Astrocyte (in vitro differentiated cells and primary cell): ENCODE data around the gene PDE11A. TPM values are rescaled to one million over a fixed set of nuclear protein-coding genes. Genes with fewer than 3 reads are reported as not detected.
"Not testable (repeated sequence)": the region's sequence is repeated elsewhere in the genome, so short reads cannot be mapped to it uniquely, and the experiment has no call there.

Experiments
- DNase-seq: peaks from one replicate; pipeline ENCODE4 v3.0.0-alpha.2; 2010; ENCODE audit warnings: low read depth
- FAIRE-seq: peaks from 2 replicates; lab custom pipeline; 2011; peaks lifted over from hg19 to GRCh38; lab: Jason Lieb, UNC
- H2AFZ ChIP-seq: 2 replicates; pipeline ENCODE4 v1.6.0; 2012; ENCODE audit warnings: low read depth, low read length, inconsistent platforms
- H3K27ac ChIP-seq: 2 replicates; pipeline ENCODE4 v1.5.1; 2011; ENCODE audit warnings: low read depth, low read length, inconsistent platforms
- H3K27me3 ChIP-seq: 2 replicates; pipeline ENCODE4 v1.6.0; 2011; ENCODE audit warnings: low read length, inconsistent platforms; ENCODE audit not compliant: insufficient read depth
- H3K36me3 ChIP-seq: 2 replicates; pipeline ENCODE4 v1.5.1; 2011; ENCODE audit warnings: low read length, inconsistent platforms; ENCODE audit not compliant: insufficient read depth
- H3K4me1 ChIP-seq: 2 replicates; pipeline ENCODE4 v1.5.1; 2011; ENCODE audit warnings: low read length, inconsistent platforms; ENCODE audit not compliant: insufficient read depth
- H3K4me2 ChIP-seq: 2 replicates; pipeline ENCODE4 v1.6.0; 2012; ENCODE audit warnings: low read length, inconsistent platforms
- H3K4me3 ChIP-seq: 2 replicates; pipeline ENCODE4 v1.5.1; 2011; ENCODE audit warnings: low read depth, mild to moderate bottlenecking, low read length, inconsistent platforms; ENCODE audit not compliant: insufficient read depth
- H3K79me2 ChIP-seq: 2 replicates; pipeline ENCODE4 v1.6.0; 2012; ENCODE audit warnings: mild to moderate bottlenecking, low read length, inconsistent platforms; ENCODE audit not compliant: insufficient read depth
- H3K9ac ChIP-seq: 2 replicates; pipeline ENCODE4 v1.6.0; 2012; ENCODE audit warnings: mild to moderate bottlenecking, low read length, inconsistent platforms
- H3K9me3 ChIP-seq: 2 replicates; pipeline ENCODE4 v1.5.1; 2012; ENCODE audit warnings: low read depth, mild to moderate bottlenecking, low read length, inconsistent platforms; ENCODE audit not compliant: insufficient read depth
- H4K20me1 ChIP-seq: 2 replicates; pipeline ENCODE4 v1.6.0; 2012; ENCODE audit warnings: low read length, inconsistent platforms; ENCODE audit not compliant: insufficient read depth
- H3K27ac Mint-ChIP-seq: one replicate; pipeline ENCODE4 v1.8.0; 2021; ENCODE audit warnings: mild to moderate bottlenecking, mixed read lengths; ENCODE audit not compliant: unreplicated experiment
- H3K27me3 Mint-ChIP-seq: one replicate; pipeline ENCODE4 v1.8.0; 2021; ENCODE audit warnings: low read depth, mixed read lengths; ENCODE audit not compliant: unreplicated experiment
- H3K36me3 Mint-ChIP-seq: one replicate; pipeline ENCODE4 v1.8.0; 2021; ENCODE audit warnings: low read depth, mixed read lengths; ENCODE audit not compliant: unreplicated experiment
- H3K4me1 Mint-ChIP-seq: one replicate; pipeline ENCODE4 v1.8.0; 2021; ENCODE audit warnings: low read depth, mixed read lengths; ENCODE audit not compliant: unreplicated experiment
- H3K4me3 Mint-ChIP-seq: one replicate; pipeline ENCODE4 v1.8.0; 2021; ENCODE audit warnings: mild to moderate bottlenecking, moderate library complexity, mixed read lengths; ENCODE audit not compliant: unreplicated experiment
- H3K9me3 Mint-ChIP-seq: one replicate; pipeline ENCODE4 v1.8.0; 2021; ENCODE audit warnings: mild to moderate bottlenecking, mixed read lengths; ENCODE audit not compliant: unreplicated experiment
- CTCF ChIP-seq: IDR thresholded peaks from 2 replicates; pipeline ENCODE4 v1.5.1; 2011; ENCODE audit warnings: low read depth, mild to moderate bottlenecking, inconsistent platforms, low read length, moderate library complexity; ENCODE audit not compliant: insufficient read depth
- EZH2 ChIP-seq: IDR thresholded peaks from 2 replicates; pipeline ENCODE4 v1.6.1; 2012; ENCODE audit warnings: mild to moderate bottlenecking, low read length, inconsistent platforms; ENCODE audit not compliant: insufficient read depth
- total RNA-seq: library from RNA; stranded (reverse); gene quantifications from 2 replicates; pipeline ENCODE4 v1.2.1, GENCODE V29; 2021

The PDE11A gene
- total RNA-seq, 1 donor from 2014 or later, result 0.45 TPM

GRCh38 chr2:177843188-177843587 lies 229.4 kb downstream of the PDE11A start:
- Mint-ChIP-seq H3K9me3 (no peaks in the 10 kb centered on the region), H3K27ac (no peak overlapping the region), H3K27me3 (no peaks in the 10 kb centered on the region), H3K36me3 (no peaks in the 10 kb centered on the region), H3K4me1 (no peaks in the 10 kb centered on the region), H3K4me3 (no peak overlapping the region)
- Histone ChIP-seq H3K4me2 (no peak overlapping the region), H2AFZ (no peak overlapping the region), H3K27ac (no peak overlapping the region), H4K20me1 (no peaks in the 10 kb centered on the region), H3K79me2 (no peaks in the 10 kb centered on the region), H3K27me3 (no peaks in the 10 kb centered on the region), H3K9me3 (no peaks in the 10 kb centered on the region), H3K9ac (no peak overlapping the region), H3K36me3 (no peaks in the 10 kb centered on the region), H3K4me3 (no peak overlapping the region), H3K4me1 (no peaks in the 10 kb centered on the region)
- no peak for DNase-seq
- no peak for FAIRE-seq
- no peak for TF ChIP-seq EZH2
- no peak for TF ChIP-seq CTCF

- H3K9me3 ChIP-seq, result no peaks in the 10 kb centered on the region
- Mint-ChIP-seq H3K4me3 (no peak overlapping the region), H3K36me3 (no peaks in the 10 kb centered on the region), H3K9me3 (peaks cover 4% of the 10 kb centered on the region), H3K27me3 (no peaks in the 10 kb centered on the region), H3K4me1 (no peaks in the 10 kb centered on the region), H3K27ac (no peak overlapping the region)
- H3K27me3 ChIP-seq, result no peaks in the 10 kb centered on the region
- DNase-seq (no peak), FAIRE-seq (no peak)
- no peaks in the 10 kb centered on the region for H3K79me2 ChIP-seq
- H4K20me1 ChIP-seq, result no peaks in the 10 kb centered on the region
- no peak overlapping the region for H2AFZ ChIP-seq
- no peak overlapping the region for H3K4me3 ChIP-seq
- no peak overlapping the region for H3K27ac ChIP-seq
- H3K4me2 ChIP-seq, result no peak overlapping the region
- TF ChIP-seq EZH2 (no peak), CTCF (no peak)
- no peaks in the 10 kb centered on the region for H3K4me1 ChIP-seq
- H3K36me3 ChIP-seq, result no peaks in the 10 kb centered on the region
- no peak overlapping the region for H3K9ac ChIP-seq
Observed at GRCh38 chr2:177842243-177842642, 230.3 kb downstream of the PDE11A start.

DNA sequence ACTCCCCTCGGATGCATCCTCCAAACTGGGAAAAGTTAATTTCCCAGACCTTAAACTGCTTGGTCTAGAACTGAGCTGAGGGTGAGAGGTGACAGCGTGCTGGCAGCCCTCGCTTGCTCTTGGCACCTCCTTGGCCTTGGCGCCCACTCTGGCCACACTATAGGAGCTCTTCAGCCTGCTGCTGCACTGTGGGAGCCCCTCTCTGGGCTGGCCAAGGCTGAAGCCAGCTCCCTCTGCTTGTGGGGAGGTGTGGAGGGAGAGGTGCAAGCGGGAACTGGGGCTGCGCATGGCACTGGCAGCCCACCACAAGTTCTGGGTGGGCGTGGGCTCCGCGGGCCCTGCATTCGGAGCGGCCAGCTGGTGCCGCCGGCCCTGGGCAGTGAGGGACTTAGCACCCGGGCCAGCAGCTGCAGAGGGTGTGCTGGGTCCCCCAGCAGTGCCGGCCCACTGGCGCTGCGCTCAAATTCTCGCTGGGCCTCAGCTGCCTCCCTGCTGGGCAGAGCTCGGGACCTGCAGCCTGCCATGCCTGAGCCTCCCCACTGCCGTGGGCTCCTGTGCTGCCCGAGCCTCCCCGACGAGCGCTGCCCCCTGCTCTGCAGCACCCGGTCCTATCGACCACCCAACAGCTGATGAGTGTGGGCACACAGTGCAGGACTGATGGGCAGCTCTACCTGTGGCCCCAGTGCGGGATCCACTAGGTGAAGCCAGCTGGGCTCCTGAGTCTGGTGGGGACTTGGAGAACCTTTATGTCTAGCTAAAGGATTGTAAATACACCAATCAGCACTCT lies 237.0 kb downstream of the PDE11A start:
- H3K27me3 Mint-ChIP-seq, H3K9me3 ChIP-seq, H3K27ac Mint-ChIP-seq, H3K4me3 Mint-ChIP-seq, H4K20me1 ChIP-seq, FAIRE-seq, H3K27me3 ChIP-seq, H3K27ac ChIP-seq, H3K4me3 ChIP-seq, H3K4me1 Mint-ChIP-seq, H3K36me3 ChIP-seq, H3K79me2 ChIP-seq, H3K4me2 ChIP-seq, H2AFZ ChIP-seq, H3K4me1 ChIP-seq, H3K9ac ChIP-seq, DNase-seq, H3K9me3 Mint-ChIP-seq, H3K36me3 Mint-ChIP-seq: not testable (repeated sequence)
